HG02588 (cell line): ENCODE measurements around the gene AKAP8L.
"Not testable (repeated sequence)": the region's sequence is repeated elsewhere in the genome, so short reads cannot be mapped to it uniquely, and the experiment has no call there.

ENCODE experiments used
- ATAC-seq: cut with Tn5 transposase; IDR thresholded peaks from one replicate; pipeline ENCODE4 v1.9.1; 2021; ENCODE audit warnings: mild to moderate bottlenecking, moderate library complexity; ENCODE audit not compliant: unreplicated experiment

Gene AKAP8L

GRCh38 chr19:15381429-15381828, 37.4 kb downstream of the AKAP8L start:
- ATAC-seq = no peak

DNA sequence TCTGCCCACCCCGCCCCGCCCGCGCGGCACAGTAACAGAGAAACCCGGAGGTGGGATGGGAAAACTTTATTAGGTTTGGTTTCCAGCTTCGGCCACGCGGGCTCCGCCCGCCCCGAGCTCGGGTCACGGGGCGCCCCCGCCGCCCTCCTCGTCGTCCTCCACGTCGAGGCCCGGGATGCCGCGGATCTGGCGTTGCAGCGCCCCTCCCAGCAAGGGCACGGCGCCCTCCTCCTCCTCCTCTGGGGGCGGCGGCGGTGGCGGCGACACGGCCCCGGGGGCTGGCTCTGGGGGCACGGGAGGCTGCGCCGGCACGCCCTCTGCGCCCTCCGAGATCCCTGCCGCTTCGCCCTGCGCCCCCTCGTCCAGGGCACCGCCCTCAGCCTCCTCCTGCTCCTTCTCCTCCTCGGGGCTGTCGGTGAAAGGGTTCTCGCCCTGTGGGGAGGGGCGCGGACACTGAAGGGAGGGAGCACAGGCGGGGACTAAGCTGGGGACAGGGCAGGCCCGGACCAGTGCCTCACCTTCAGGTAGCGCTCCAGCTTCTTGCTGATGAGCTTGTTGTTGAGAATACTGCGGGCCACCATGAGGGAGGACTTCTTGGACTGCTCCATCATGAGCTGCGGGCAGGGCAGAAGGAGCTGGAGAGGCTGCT, 38.7 kb downstream of the AKAP8L start:
- peak; percentile 12 for ATAC-seq

GRCh38 chr19:15379083-15379998, 39.4 kb downstream of the AKAP8L start, which contains the start of gene AKAP8:
TSS of gene AKAP8 (minus strand) at chr19:15379787. CDS start at chr19:15379731, 56 bp downstream.
- peak; percentile 83 for ATAC-seq

DNA sequence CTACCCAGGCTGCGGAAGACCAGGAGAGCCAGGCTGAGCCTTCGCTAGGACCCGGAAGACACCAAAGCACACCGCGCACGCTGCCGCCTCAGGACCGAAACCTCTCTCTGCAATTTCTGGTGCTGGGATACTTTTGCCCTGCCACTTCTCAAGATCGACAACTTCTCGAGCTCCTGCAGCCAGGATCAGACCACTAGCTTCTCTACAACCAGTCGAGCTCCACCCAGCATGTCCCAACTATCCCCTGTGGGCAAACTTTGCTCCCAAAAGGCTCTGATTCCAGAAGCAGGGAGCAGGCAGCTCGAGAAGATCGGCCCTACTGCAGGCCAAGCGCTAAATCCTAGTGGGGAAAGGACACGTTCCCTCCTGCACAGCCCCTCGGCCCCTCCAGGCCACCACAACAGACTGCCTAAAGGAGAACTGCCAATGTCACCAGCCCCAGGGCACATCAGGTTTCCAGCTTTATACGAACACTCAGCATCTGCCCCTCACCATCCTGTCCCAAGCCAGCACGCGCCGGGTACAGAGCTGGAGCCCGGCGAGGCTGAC, 40.2 kb downstream of the AKAP8L start:
- ATAC-seq = no peak

- ATAC-seq = no peak
Measured at GRCh38 chr19:15374796-15375440, 43.9 kb downstream of the AKAP8L start.

DNA sequence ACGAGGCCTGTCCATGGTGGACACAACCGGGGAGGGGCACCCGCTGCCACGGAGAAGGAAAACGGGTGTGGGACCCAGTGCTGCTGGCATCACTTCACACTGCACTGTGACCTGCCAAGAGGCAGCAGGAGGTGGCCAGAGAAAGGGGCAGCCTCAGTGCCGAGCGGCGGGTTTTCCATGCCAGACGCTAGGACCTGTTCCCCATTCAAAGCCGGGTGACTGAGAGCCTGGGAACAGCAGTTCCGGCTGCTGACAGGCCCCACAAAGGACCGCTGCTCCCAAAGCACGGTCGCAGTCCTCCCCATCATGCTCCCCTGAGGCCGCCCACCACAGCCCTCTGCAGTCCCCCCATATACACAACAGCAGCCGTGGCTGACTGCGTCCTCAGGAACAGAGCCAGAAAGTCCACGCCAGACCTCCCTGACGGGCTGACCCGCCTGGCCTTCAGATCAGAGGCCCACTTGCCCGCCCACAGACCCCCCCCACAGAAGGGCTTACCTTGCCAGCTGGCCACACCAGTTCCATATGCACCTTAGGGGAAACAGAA, 44.6 kb downstream of the AKAP8L start:
- ATAC-seq = no peak

GRCh38 chr19:15373644-15374043, 45.1 kb downstream of the AKAP8L start:
- no peak for ATAC-seq

GRCh38 chr19:15372891-15373301, 45.9 kb downstream of the AKAP8L start:
- no peak for ATAC-seq

DNA sequence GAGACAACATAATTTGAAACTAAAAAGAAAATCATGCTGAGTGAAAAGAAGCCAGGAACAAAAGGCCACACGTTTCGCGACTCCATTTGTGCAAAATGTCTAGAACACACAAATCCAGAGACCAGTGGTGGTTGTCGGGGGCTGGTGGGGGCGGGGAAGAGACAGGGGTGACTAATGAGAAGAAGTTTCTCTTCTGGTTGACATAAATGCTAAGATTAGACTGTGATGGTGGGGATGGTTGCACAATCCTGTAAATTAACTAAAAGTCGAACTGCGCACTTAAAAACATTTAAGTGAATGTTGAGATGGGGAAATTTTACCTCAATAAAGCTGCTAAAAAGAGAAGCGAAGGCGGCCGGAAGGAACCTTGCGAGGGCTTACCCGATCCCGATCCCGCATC, 46.3 kb downstream of the AKAP8L start:
- no peak for ATAC-seq

DNA sequence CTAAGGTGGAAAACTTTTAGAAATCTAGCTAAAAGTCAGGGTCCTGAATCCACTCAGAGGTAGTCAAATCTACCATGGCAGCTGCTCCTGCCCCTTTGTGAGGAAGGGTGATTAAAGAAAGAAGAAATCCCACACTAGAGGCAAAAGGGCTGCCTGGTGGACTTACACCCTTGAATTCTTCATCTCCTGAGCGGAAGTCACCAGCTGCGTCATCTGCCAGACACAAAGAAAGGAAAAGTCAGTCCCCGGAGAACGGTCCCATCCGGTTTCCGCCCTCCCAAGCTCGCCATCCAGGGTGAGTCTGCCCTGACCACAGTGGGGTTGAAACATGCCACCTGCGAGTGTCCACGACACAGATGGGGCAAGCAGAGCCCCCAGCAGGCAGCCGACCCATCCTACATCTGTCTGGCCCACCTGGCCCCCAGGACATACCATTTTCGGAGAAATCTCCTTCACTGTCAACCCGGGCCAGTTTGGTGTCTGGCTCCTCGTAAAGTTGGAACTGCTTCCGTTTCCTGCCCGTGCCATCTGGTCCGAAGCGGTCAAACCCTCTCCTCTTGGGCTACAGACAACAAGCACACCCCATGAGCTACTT, 46.9 kb downstream of the AKAP8L start:
- no peak for ATAC-seq

DNA sequence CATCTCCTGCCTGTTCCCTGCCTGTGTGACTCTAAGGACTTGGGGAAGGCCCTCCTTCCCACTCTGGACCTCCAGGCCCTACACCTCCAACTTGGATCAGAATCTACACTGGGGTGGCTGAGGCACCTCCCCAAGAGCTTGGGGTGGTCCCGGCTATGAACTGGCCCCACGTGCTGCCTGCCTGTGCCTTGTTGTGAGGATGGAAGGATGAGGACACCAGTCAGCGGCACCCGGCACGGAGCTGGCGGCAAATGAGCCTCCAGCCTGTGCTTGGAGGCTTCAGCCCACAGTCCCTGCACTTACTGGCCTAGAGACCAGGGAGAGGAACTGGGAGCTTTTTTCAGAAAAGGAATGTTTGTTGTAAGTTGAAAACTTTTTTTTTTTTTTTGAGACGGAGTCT, 47.7 kb downstream of the AKAP8L start:
- ATAC-seq = no peak

GRCh38 chr19:15369594-15369891, 49.2 kb downstream of the AKAP8L start:
- ATAC-seq = no peak

- ATAC-seq = no peak
Measured at GRCh38 chr19:15368798-15369593, 49.8 kb downstream of the AKAP8L start.

DNA sequence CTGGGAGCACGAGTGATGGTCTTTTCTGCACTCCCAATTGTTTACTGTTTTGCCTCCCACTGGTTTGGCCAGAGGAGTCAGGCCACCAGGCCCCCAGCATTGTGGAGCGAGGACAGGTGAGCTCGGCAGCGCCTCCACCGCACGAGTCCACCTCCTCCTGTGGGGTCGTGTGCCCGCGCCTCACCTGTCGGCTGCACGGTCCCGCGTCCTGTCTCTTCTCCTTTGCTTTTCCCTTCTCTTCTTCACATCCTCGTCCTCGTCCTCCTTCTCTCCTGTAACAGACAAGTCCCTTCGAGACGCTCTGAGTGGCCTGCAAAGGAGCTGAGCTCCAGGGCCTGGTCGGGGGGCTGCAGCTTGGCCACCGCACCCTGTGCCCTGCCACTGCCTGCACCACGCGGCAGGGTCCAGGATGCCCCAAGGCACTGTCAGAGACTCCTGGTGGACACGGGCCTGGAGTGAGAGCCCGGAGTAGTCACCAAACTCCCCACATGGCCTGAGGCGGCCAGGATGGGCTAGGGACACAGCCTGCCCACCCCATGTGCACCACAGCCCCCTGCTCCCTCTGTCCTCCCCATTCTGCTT, 50.6 kb downstream of the AKAP8L start:
- ATAC-seq = no peak

- no peak for ATAC-seq
Measured at GRCh38 chr19:15367439-15367838, 51.3 kb downstream of the AKAP8L start.

GRCh38 chr19:15365264-15365663, 53.5 kb downstream of the AKAP8L start:
- no peak for ATAC-seq

DNA sequence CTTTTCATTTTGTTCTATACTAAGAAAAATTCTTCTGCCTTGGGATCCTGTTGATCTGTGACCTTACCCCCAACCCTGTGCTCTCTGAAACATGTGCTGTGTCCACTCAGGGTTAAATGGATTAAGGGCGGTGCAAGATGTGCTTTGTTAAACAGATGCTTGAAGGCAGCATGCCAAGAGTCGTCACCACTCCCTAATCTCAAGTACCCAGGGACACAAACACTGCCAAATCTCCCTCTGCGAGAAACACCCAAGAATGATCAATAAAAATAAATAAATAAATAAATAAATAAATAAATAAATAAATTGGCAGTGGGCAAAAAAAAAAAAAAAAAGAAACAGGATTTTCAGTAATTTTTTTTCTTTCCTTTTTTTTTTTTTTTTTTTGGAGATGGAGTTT, 55.0 kb downstream of the AKAP8L start:
- not testable (repeated sequence) for ATAC-seq

DNA sequence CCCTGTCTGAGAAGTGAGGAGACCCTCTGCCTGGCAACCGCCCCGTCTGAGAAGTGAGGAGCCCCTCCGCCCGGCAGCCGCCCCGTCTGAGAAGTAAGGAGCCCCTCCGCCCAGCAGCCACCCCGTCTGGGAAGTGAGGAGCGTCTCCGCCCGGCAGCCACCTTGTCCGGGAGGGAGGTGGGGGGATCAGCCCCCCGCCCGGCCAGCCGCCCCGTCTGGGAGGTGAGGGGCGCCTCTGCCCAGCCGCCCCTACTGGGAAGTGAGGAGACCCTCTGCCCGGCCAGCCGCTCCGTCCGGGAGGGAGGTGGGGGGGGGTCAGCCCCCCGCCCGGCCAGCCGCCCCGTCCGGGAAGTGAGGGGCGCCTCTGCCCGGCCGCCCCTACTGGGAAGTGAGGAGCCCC, 55.7 kb downstream of the AKAP8L start:
- ATAC-seq = not testable (repeated sequence)

GRCh38 chr19:15360015-15360414, 58.8 kb downstream of the AKAP8L start:
- ATAC-seq = not testable (repeated sequence)

DNA sequence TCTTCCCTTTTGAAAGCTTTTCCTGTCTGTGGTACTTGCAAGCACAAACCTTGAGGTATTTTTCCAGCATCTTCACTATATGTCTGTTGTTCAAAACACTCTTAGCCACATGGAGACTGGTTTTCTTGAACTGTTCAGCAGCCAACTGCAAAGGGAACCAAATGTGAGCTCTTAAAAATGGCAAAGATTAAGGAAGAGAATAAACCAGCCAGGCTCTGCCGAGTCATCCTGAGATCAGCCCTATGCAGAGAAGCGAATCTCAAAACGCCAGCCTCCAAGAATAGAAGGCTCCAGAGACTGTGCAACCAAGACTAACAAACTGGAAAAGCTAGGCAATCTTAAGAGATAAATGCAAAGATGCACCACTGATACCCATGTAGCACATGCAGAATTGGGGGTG, 59.9 kb downstream of the AKAP8L start:
- no peak for ATAC-seq
